Left ventricle myocardium inferior (tissue), 1 donor: ENCODE results near the gene PSMB11. TPM values are rescaled to one million over a fixed set of nuclear protein-coding genes. Genes with fewer than 3 reads are reported as not detected.

Source experiments
- DNase-seq: peaks from one replicate; pipeline ENCODE4 v3.0.0-alpha.2; 2020
- H3K27ac ChIP-seq: fragments of 200-600 bp; replicated peaks from 2 replicates; pipeline ENCODE4 v1.8.0; 2021
- H3K27me3 ChIP-seq: fragments of 200-600 bp; 2 replicates; pipeline ENCODE4 v1.8.0; 2021; ENCODE audit warnings: low read depth
- H3K36me3 ChIP-seq: fragments of 200-600 bp; 2 replicates; pipeline ENCODE4 v1.8.0; 2021
- H3K4me1 ChIP-seq: fragments of 200-600 bp; 2 replicates; pipeline ENCODE4 v1.8.0; 2021
- H3K4me3 ChIP-seq: fragments of 200-600 bp; 2 replicates; pipeline ENCODE4 v1.8.0; 2021; ENCODE audit warnings: mild to moderate bottlenecking, moderate library complexity
- H3K9me3 ChIP-seq: fragments of 200-600 bp; replicated peaks from 2 replicates; pipeline ENCODE4 v1.8.0; 2021
- CTCF ChIP-seq: fragments of 200-600 bp; IDR thresholded peaks from 2 replicates; pipeline ENCODE4 v1.8.0; 2021; ENCODE audit warnings: antibody characterized with exemption, mild to moderate bottlenecking, borderline replicate concordance
- intact Hi-C: fragments of 100-400 bp; cut with micrococcal nuclease; formaldehyde crosslinking; loops from one replicate; pipeline ENCODE4 v1.11.0; 2022
- total RNA-seq: library from RNA; stranded (reverse); fragmentation: NEBNext Ultra II Directional; extraction: Animal tissue kit (Norgen Biotek cat#: 25700); gene quantifications from one replicate; pipeline ENCODE4 v1.2.1, GENCODE V29; 2021
- donor health status: DM: no; HTN: yes; CAD: no; lungs with severe emphysema.

The PSMB11 gene
- total RNA-seq, 1 donor from 2014 or later = not detected

GRCh38 chr14:23020143-23021128 is 21.6 kb upstream of the PSMB11 start:
- intact Hi-C loops = no loop called here

GRCh38 chr14:23021434-23021833 is 20.6 kb upstream of the PSMB11 start:
- intact Hi-C loops = no loop called here
- TF ChIP-seq CTCF = no peak
- Histone ChIP-seq H3K9me3 (no peaks in the 10 kb centered on the region), H3K27me3 (no peaks in the 10 kb centered on the region), H3K4me3 (no peak overlapping the region), H3K36me3 (peaks cover 15% of the 10 kb centered on the region), H3K27ac (no peak overlapping the region), H3K4me1 (peaks cover 10% of the 10 kb centered on the region)
- no peak for DNase-seq

More at GRCh38 chr14:23020143-23021128, 21.6 kb upstream of the PSMB11 start:
- H3K4me1 ChIP-seq = peaks cover 3% of the 10 kb centered on the region
- DNase-seq = no peak
- H3K4me3 ChIP-seq = no peak overlapping the region
- H3K27me3 ChIP-seq = no peaks in the 10 kb centered on the region
- H3K9me3 ChIP-seq = no peaks in the 10 kb centered on the region
- no peak for TF ChIP-seq CTCF
- peaks cover 5% of the 10 kb centered on the region for H3K36me3 ChIP-seq
- H3K27ac ChIP-seq = no peak overlapping the region

GRCh38 chr14:23021889-23022442 is 20.0 kb upstream of the PSMB11 start:
- Histone ChIP-seq H3K36me3 (peaks cover 19% of the 10 kb centered on the region), H3K27me3 (no peaks in the 10 kb centered on the region), H3K9me3 (no peaks in the 10 kb centered on the region), H3K4me3 (no peak overlapping the region), H3K27ac (no peak overlapping the region), H3K4me1 (peaks cover 10% of the 10 kb centered on the region)
- no peak for TF ChIP-seq CTCF
- intact Hi-C loops = no loop called here
- DNase-seq = no peak

GRCh38 chr14:23023022-23023794 is 18.8 kb upstream of the PSMB11 start:
- H3K36me3 ChIP-seq = peaks cover 29% of the 10 kb centered on the region
- peaks cover 17% of the 10 kb centered on the region for H3K4me1 ChIP-seq
- intact Hi-C loops = no loop called here
- TF ChIP-seq CTCF = no peak
- H3K27me3 ChIP-seq = no peaks in the 10 kb centered on the region
- H3K27ac ChIP-seq = no peak overlapping the region
- DNase-seq = no peak
- H3K9me3 ChIP-seq = no peaks in the 10 kb centered on the region
- no peak overlapping the region for H3K4me3 ChIP-seq

- no peak overlapping the region for H3K4me3 ChIP-seq
- DNase-seq = no peak
- H3K27ac ChIP-seq = no peak overlapping the region
- no peaks in the 10 kb centered on the region for H3K27me3 ChIP-seq
- H3K4me1 ChIP-seq = peaks cover 23% of the 10 kb centered on the region
- peaks cover 35% of the 10 kb centered on the region for H3K36me3 ChIP-seq
- H3K9me3 ChIP-seq = no peaks in the 10 kb centered on the region
- intact Hi-C loops = no loop called here
- no peak for TF ChIP-seq CTCF
Measured at GRCh38 chr14:23023795-23024152, 18.2 kb upstream of the PSMB11 start.
